ACHN (cell line): ENCODE results near the gene KDM4C.

Experiments used
- DNase-seq: peaks from one replicate; pipeline ENCODE4 v3.0.0-alpha.2; 2015
- in situ Hi-C: cut with HindIII; loops from 2 replicates; pipeline ENCODE4 v1.10.0; 2017; ENCODE audit warnings: low sequenced_read_pairs, low pct_ligation_motif_present, low pct_unique_long_range_greater_than_20kb

KDM4C gene

GRCh38 chr9:7121664-7122063 is 363.9 kb downstream of the KDM4C start:
- DNase-seq = no peak
- in situ Hi-C loops = no loop called here

DNA sequence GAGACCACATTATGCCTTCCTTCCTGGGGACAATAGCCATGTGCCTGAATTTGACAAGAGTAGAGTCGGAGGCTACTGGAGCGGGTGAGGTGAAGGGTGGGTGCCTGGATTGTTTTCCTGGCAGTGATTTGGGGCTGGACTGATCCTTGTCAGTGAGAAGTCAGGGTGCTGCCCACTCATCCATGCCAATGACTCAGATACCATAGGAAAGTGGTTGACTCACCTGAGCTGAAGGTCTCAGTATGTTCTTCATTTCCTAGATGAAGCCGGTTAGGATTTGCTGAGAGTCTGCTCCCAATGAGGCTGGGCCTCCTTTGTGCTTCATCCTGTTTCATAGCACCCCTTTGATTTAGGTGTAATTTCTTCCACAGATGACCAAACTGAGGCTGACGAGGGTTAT is 366.0 kb downstream of the KDM4C start:
- peak; percentile 51 for DNase-seq
- in situ Hi-C loops = no loop called here

DNA sequence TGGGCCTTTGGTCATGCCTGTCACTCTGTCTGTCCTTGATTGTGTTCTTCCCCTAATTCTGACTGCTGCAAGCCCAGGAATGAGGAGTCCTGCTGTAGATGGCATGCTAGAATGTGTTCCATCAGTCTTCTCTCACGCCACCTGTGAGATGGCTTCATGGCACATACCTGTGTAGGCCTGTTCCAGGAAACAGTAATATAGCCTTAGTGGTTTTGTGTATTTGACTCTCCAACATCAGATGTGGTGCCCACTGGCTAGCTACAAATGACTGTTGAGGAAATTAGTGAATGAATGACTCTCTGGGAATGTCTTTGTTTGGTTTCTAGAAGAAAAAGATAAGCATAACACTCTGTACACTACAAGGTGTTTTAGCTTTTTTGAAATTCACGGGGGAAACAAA is 367.5 kb downstream of the KDM4C start:
- in situ Hi-C loops = no loop called here
- no peak for DNase-seq

DNA sequence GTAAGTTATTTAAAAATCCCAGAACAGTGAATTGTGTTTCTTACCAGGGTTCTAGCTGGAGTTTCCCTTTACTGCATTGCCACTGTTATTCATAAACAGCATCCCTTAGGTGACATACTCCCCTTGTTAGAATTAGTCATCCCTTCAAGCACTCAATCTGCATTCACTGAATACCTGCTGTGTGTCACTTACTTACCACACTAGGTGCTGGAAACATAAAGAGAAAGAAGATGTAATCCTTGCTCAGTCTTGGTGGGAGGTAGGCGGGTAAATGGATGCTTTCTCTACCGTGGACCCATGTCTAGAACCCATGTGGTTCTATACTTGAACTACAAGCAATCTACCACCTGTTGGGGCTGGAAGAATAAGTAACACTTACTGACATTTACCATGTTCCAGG is 371.6 kb downstream of the KDM4C start:
- in situ Hi-C loops = no loop called here
- peak; percentile 64 for DNase-seq

GRCh38 chr9:7130266-7130820 is 372.6 kb downstream of the KDM4C start:
- no peak for DNase-seq
- in situ Hi-C loops = no loop called here

DNA sequence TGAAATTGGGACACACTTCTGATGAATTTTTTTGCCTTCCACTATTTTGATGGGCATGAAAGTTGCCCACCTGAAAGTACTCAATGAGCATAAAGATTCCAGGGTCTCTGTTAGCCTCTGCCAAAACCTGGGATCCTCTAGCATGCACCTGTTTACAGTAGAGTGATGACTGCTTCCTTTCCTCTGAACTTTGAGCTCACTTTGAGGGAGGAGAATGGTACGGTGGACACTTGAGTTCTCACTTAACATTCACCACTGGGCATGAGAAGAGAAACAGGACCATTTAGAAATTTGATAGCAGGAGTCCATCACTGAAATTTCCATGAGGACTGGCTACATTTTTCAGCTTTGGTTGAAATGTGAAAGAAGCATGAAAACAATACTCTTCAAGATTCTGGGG is 374.8 kb downstream of the KDM4C start:
- no peak for DNase-seq
- in situ Hi-C loops = no loop called here

DNA sequence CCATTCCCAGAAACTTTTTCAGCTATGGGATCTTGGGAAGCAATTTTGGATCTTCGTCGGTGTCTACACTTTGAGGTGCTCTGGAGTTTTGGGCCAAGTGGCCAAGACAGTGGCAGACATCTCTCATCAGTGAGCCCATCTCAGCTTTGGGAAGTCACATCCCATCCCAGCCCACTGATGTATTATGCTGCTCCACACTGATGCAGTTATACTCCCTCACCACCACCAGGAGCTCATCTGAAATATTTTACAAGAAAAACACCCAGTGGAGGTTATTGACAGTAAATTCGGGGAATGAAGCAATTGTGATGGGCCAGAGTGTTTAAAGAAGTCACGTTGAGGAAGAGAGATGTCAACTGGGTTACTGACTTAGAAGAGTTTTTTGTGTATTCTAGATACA is 378.0 kb downstream of the KDM4C start:
- in situ Hi-C loops = no loop called here
- DNase-seq = no peak

GRCh38 chr9:7137040-7137439 is 379.3 kb downstream of the KDM4C start:
- in situ Hi-C loops = no loop called here
- no peak for DNase-seq

DNA sequence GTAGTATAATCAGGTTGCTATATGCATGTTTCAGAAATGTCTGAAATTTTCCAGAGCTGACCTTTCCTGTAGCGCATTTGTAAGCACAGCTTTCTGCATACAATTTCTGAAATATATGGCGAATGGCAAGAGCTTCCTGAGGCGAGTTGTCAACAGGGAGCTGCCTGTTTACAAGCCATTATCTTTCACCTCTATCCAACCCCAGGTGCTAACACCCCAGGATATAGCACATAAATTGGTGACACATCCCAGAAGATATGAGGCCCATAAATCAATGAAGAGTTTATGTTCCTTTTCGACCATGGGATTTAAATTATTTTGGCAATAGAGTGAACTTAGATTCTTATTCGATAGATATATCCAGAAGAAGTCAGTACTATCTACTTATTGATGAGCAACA is 379.8 kb downstream of the KDM4C start:
- in situ Hi-C loops = no loop called here
- no peak for DNase-seq

GRCh38 chr9:7139886-7140285 is 382.1 kb downstream of the KDM4C start:
- in situ Hi-C loops = no loop called here
- no peak for DNase-seq

- in situ Hi-C loops = no loop called here
- no peak for DNase-seq
Measured at GRCh38 chr9:7140401-7140800, 382.6 kb downstream of the KDM4C start.

DNA sequence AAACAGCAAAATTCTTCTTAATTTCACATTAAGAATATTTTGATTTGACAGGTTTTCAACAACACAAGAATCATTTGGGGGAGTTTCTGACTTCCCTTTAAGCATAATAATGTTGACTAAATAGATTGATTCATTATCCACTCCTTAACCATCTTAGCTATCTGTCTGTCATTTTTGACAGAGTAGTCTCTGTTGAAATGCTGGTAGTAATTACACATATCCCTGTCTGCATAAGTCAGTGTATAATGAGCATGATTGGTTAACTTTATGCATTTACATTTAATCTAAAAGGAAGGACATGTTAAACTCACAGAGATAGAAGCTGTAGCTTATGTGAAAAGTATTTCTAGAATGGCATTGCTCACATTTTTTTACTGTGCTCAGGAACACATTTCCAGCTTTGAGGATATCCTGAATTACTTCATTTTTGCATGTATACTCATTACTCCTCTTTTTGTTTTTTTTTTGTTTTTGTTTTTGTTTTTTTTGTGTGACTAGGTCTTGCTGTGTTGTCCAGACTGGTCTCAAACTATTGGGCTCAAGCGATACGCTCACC is 385.9 kb downstream of the KDM4C start:
- no peak for DNase-seq
- in situ Hi-C loops = no loop called here

GRCh38 chr9:7144265-7145046 is 386.7 kb downstream of the KDM4C start:
- in situ Hi-C loops = no loop called here
- DNase-seq = no peak

DNA sequence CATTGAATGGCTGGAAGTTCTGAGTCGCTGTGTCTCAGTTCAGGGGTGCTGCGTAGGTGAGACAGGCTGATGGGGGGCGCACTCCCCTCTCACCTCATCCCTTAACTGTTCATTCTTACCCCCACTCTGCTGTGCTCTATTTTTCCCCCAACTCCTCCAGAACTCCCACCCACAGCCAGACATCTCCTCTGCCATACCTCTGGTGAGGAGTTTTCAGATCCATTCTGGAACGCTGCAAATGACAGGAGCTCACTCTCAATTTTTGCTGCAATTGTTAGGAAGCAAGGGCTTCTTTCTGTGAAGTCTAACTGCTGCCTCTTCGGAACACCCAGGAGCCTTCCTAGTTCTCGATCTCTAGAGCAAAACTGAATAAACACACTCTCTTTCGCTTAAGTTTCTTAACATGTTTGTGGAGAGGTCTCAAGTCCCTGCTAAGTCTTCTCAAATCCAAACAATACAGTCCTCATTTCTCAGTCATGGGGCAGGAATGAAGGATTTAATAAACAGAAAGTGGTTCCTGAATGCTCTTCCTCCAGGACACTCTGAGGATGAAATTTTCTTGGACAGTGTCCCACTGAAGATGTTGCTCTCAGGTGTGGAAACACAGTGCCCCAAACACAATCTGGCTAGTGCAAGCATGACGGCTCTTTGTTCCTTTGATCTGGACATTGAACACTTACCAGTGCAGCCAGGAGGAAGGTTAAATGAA is 387.7 kb downstream of the KDM4C start:
- no peak for DNase-seq
- in situ Hi-C loops = no loop called here

DNA sequence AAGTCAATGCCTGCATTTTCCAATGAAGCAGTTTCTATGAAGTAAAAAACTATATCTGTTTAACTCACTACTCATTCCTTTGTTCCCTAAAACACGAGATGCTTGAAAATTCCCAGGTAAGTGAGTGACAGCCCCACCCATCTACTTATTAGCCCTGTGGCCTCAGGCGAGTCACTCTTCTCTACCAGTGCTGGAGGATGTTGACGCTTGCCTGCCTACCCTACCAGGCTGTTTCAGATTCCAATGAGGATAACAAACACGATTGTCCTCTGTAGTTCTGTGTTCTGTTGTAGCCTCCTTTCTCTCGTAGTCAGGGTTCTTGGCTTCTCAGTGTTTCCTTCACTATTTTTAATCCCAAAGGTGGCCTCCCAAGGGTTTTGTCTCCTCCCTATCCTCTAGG is 388.8 kb downstream of the KDM4C start:
- in situ Hi-C loops = no loop called here

GRCh38 chr9:7147121-7148090 is 389.6 kb downstream of the KDM4C start:
- in situ Hi-C loops = no loop called here
- DNase-seq = no peak

More for the DNA sequence above, 388.8 kb downstream of the KDM4C start:
- DNase-seq = no peak

DNA sequence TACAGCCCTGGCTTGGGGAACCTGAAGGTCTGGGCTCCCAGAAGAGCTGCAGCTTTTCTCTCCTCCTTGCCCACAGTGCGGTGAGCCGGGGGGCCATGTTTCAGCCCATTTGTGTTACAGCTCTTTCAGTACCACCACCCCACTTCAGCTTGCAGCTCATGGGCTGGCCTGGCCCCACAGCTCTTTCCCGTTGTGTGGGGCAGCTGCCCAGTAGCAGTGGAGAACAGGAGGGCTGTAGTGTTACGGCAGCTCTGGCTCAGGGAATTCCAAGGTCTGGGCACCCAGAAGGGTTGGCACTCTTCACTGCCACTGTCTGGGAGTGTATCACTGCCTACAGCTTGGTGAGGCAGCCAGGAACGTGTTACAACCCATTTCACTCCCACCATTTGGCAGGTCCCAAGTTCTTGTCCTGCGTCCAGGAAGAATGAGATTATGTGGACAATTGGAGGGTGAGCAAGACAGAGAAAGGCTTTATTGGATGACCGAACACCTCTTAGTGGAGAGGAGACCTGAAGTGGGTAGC is 390.5 kb downstream of the KDM4C start:
- no peak for DNase-seq
- in situ Hi-C loops = no loop called here

GRCh38 chr9:7149258-7149657 is 391.5 kb downstream of the KDM4C start:
- DNase-seq = no peak

More at GRCh38 chr9:7149258-7149657, 391.5 kb downstream of the KDM4C start:
- in situ Hi-C loops = no loop called here
